ENCODE results near the gene PRKACA.

Gene PRKACA

GRCh38 chr19:14073925-14074838 lies 43.4 kb downstream of the PRKACA start:
- no peak for TF ChIP-seq EZH2phosphoT487 (IDR thresholded peaks at IDR 0.05; ENCODE audit: low read depth)
- TF ChIP-seq CTCF (IDR thresholded peaks at IDR 0.05; ENCODE audit: low read depth, low read length): peak; percentile 3; the same call in 1 of the 2 replicates
- H3K4me3 ChIP-seq (ENCODE audit: low read length): peak overlapping the region; percentile 81
- H3K27ac ChIP-seq (ENCODE audit: low read length): no peak overlapping the region
- no peaks in the 10 kb centered on the region for H3K36me3 ChIP-seq (replicated peaks; ENCODE audit: low read depth, low read length)
- peak overlapping the region; percentile 91 for H3K4me2 ChIP-seq (ENCODE audit: low read length)
- no peaks in the 10 kb centered on the region for H4K20me1 ChIP-seq (ENCODE audit: insufficient read depth, low read length)
- no peaks in the 10 kb centered on the region for H3K27me3 ChIP-seq (ENCODE audit: low read depth, low read length)
- no peaks in the 10 kb centered on the region for H3K9me3 ChIP-seq (ENCODE audit: insufficient read depth, low read length)
- H3K4me1 ChIP-seq (ENCODE audit: low read length): peaks cover 17% of the 10 kb centered on the region
- H3K9ac ChIP-seq (ENCODE audit: low read length): peak overlapping the region; percentile 60
- peak overlapping the region; percentile 33 for H2AFZ ChIP-seq (ENCODE audit: low read depth, low read length)
- H3K79me2 ChIP-seq (ENCODE audit: low read length): no peaks in the 10 kb centered on the region

GRCh38 chr19:14073261-14073924 lies 44.2 kb downstream of the PRKACA start:
- peak overlapping the region; percentile 60 for H3K9ac ChIP-seq (ENCODE audit: low read length)
- 0 out of 2 replicates have a peak overlapping the region, but pooled peaks have one; percentile 12 for H3K27ac ChIP-seq (ENCODE audit: low read length)
- TF ChIP-seq CTCF (IDR thresholded peaks at IDR 0.05; ENCODE audit: low read depth, low read length): peak; percentile 20; the same call in 1 of the 2 replicates
- TF ChIP-seq EZH2phosphoT487 (IDR thresholded peaks at IDR 0.05; ENCODE audit: low read depth): no peak

GRCh38 chr19:14072535-14073260 lies 44.9 kb downstream of the PRKACA start, which contains the start of gene MISP3:
MISP3 (plus strand) TSS chr19:14072786; CDS start chr19:14073310, 524 bp downstream.
- Histone ChIP-seq H3K4me1 (ENCODE audit: low read length) (peaks cover 17% of the 10 kb centered on the region), H3K9ac (ENCODE audit: low read length) (peak within 1 kb of the TSS; percentile 75), H3K27ac (ENCODE audit: low read length) (peak within 1 kb of the TSS; percentile 37)

More at GRCh38 chr19:14073261-14073924, 44.2 kb downstream of the PRKACA start:
- no peaks in the 10 kb centered on the region for H3K79me2 ChIP-seq (ENCODE audit: low read length)
- H3K27me3 ChIP-seq (ENCODE audit: low read depth, low read length): no peaks in the 10 kb centered on the region
- H3K4me3 ChIP-seq (ENCODE audit: low read length): peak overlapping the region; percentile 81
- no peaks in the 10 kb centered on the region for H3K9me3 ChIP-seq (ENCODE audit: insufficient read depth, low read length)
- no peaks in the 10 kb centered on the region for H4K20me1 ChIP-seq (ENCODE audit: insufficient read depth, low read length)
- H3K36me3 ChIP-seq (replicated peaks; ENCODE audit: low read depth, low read length): no peaks in the 10 kb centered on the region
- H3K4me2 ChIP-seq (ENCODE audit: low read length): peak overlapping the region; percentile 91
- H3K4me1 ChIP-seq (ENCODE audit: low read length): peaks cover 17% of the 10 kb centered on the region
- H2AFZ ChIP-seq (ENCODE audit: low read depth, low read length): peak overlapping the region; percentile 89

More at GRCh38 chr19:14072535-14073260, 44.9 kb downstream of the PRKACA start, which contains the start of gene MISP3:
- no peaks in the 10 kb centered on the region for H4K20me1 ChIP-seq (ENCODE audit: insufficient read depth, low read length)
- no peaks in the 10 kb centered on the region for H3K27me3 ChIP-seq (ENCODE audit: low read depth, low read length)
- peak within 1 kb of the TSS; percentile 89 for H2AFZ ChIP-seq (ENCODE audit: low read depth, low read length)
- no peaks in the 10 kb centered on the region for H3K79me2 ChIP-seq (ENCODE audit: low read length)
- no peaks in the 10 kb centered on the region for H3K9me3 ChIP-seq (ENCODE audit: insufficient read depth, low read length)
- peak within 1 kb of the TSS; percentile 91 for H3K4me2 ChIP-seq (ENCODE audit: low read length)
- H3K4me3 ChIP-seq (ENCODE audit: low read length): peak within 1 kb of the TSS; percentile 81
- TF ChIP-seq EZH2phosphoT487 (IDR thresholded peaks at IDR 0.05; ENCODE audit: low read depth) (no peak), CTCF (IDR thresholded peaks at IDR 0.05; ENCODE audit: low read depth, low read length) (no peak)
- H3K36me3 ChIP-seq (replicated peaks; ENCODE audit: low read depth, low read length): no peaks in the 10 kb centered on the region
